ENCODE data around the gene COL24A1. TPM values are rescaled to one million over a fixed set of nuclear protein-coding genes. Genes with fewer than 3 reads are reported as not detected.

Gene COL24A1
- total and polyA plus RNA-seq, 2 of the 8 experiments (the other 6 are each of a cell fraction or from before 2014, with no cell fraction given): 0.23 to 1.1 TPM

- TF ChIP-seq CHD7 (IDR thresholded peaks at IDR 0.05; ENCODE audit: insufficient replicate concordance, low read length): no peak
- no peak for TF ChIP-seq TCF12 (IDR thresholded peaks at IDR 0.05; ENCODE audit: low read depth, low read length)
- TF ChIP-seq RBBP5 (IDR thresholded peaks at IDR 0.05; ENCODE audit: borderline replicate concordance, low read depth, low read length): no peak
- no peak for TF ChIP-seq RFX5 (IDR thresholded peaks at IDR 0.05; ENCODE audit: borderline replicate concordance, low read depth, low read length)
- TF ChIP-seq POU5F1 (IDR thresholded peaks at IDR 0.05; ENCODE audit: low read depth, low read length): no peak
- no peak for TF ChIP-seq JUND (IDR thresholded peaks at IDR 0.05; ENCODE audit: low read length)
- no peak for TF ChIP-seq SP4 (IDR thresholded peaks at IDR 0.05; ENCODE audit: low read length)
- no peak for TF ChIP-seq ZNF274 (IDR thresholded peaks at IDR 0.05; ENCODE audit: borderline replicate concordance, extremely low read depth, low read length)
- no peak for TF ChIP-seq ATF3 (IDR thresholded peaks at IDR 0.05; ENCODE audit: insufficient read depth, low read depth, low read length)
- TF ChIP-seq HDAC6 (IDR thresholded peaks at IDR 0.05; ENCODE audit: low read depth, low read length): no peak
- TF ChIP-seq NANOG (IDR thresholded peaks at IDR 0.05; ENCODE audit: insufficient read depth, low read depth, low read length, poor library complexity, severe bottlenecking): no peak
- TF ChIP-seq, protein P1, sequence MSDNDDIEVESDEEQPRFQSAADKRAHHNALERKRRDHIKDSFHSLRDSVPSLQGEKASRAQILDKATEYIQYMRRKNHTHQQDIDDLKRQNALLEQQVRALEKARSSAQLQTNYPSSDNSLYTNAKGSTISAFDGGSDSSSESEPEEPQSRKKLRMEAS (IDR thresholded peaks at IDR 0.05): no peak
Measured at GRCh38 chr1:86159800-86160199, 3.2 kb upstream of the COL24A1 start (continued).

Data from H1 (cell line).